ENCODE results near the gene HRH2.

The HRH2 gene

DNA sequence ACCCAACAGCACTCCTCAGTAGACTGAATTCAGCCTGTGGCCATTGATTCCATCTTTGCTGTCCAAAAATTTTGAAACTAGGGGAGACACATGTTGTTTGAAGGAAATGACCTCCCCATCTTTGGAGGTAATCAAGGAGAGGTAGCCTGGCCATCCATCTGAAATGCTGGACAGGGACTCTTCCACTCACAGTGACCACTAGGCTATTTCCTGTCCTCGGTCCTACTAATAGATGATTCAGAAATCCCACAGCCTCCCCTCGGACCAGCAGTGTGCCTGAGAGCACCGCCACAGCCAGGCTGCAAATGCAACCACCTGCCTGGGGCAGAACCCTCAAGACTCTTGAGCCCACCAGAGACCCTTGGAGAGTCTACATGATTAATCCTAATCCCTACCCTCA, 12.5 kb downstream of the HRH2 start:
- Histone ChIP-seq H3K79me2 (ENCODE audit: insufficient read depth, low read length) (no peaks in the 10 kb centered on the region), H3K4me2 (ENCODE audit: low read length) (no peak overlapping the region), H3K9me2 (ENCODE audit: low read depth, low read length) (no peaks in the 10 kb centered on the region), H3K36me3 (ENCODE audit: insufficient read depth, low read length) (no peaks in the 10 kb centered on the region), H3K9me3 (ENCODE audit: low read length) (no peaks in the 10 kb centered on the region), H3F3A (ENCODE audit: insufficient read depth, low read length) (no peaks in the 10 kb centered on the region), H3K9ac (ENCODE audit: low read length) (no peak overlapping the region), H3K4me1 (ENCODE audit: insufficient read depth, low read length, severe bottlenecking) (no peaks in the 10 kb centered on the region), H4K20me1 (ENCODE audit: insufficient read depth, low read length) (no peaks in the 10 kb centered on the region), H3K4me3 (ENCODE audit: low read depth, low read length, poor library complexity, severe bottlenecking) (no peak overlapping the region), H3K27ac (ENCODE audit: low read depth, low read length, poor library complexity, severe bottlenecking) (no peak overlapping the region), H2AFZ (ENCODE audit: low read length) (no peak overlapping the region), H3K27me3 (ENCODE audit: insufficient read depth, low read length) (no peaks in the 10 kb centered on the region)
- no peak for TF ChIP-seq EZH2 (IDR thresholded peaks at IDR 0.05; ENCODE audit: borderline replicate concordance, low read length)
- TF ChIP-seq, protein P1, sequence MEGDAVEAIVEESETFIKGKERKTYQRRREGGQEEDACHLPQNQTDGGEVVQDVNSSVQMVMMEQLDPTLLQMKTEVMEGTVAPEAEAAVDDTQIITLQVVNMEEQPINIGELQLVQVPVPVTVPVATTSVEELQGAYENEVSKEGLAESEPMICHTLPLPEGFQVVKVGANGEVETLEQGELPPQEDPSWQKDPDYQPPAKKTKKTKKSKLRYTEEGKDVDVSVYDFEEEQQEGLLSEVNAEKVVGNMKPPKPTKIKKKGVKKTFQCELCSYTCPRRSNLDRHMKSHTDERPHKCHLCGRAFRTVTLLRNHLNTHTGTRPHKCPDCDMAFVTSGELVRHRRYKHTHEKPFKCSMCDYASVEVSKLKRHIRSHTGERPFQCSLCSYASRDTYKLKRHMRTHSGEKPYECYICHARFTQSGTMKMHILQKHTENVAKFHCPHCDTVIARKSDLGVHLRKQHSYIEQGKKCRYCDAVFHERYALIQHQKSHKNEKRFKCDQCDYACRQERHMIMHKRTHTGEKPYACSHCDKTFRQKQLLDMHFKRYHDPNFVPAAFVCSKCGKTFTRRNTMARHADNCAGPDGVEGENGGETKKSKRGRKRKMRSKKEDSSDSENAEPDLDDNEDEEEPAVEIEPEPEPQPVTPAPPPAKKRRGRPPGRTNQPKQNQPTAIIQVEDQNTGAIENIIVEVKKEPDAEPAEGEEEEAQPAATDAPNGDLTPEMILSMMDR (IDR thresholded peaks at IDR 0.05; ENCODE audit: low read length), result no peak

GRCh38 chr5:175671013-175671412, 13.1 kb downstream of the HRH2 start:
- Histone ChIP-seq H3K79me2 (ENCODE audit: insufficient read depth, low read length) (no peaks in the 10 kb centered on the region), H4K20me1 (ENCODE audit: insufficient read depth, low read length) (no peaks in the 10 kb centered on the region), H3K27me3 (ENCODE audit: insufficient read depth, low read length) (no peaks in the 10 kb centered on the region), H3K36me3 (ENCODE audit: insufficient read depth, low read length) (no peaks in the 10 kb centered on the region), H3K4me1 (ENCODE audit: insufficient read depth, low read length, severe bottlenecking) (no peaks in the 10 kb centered on the region), H3K4me3 (ENCODE audit: low read depth, low read length, poor library complexity, severe bottlenecking) (no peak overlapping the region), H3K9ac (ENCODE audit: low read length) (no peak overlapping the region), H3K27ac (ENCODE audit: low read depth, low read length, poor library complexity, severe bottlenecking) (no peak overlapping the region), H3K9me2 (ENCODE audit: low read depth, low read length) (no peaks in the 10 kb centered on the region), H3K9me3 (ENCODE audit: low read length) (no peaks in the 10 kb centered on the region), H3K4me2 (ENCODE audit: low read length) (no peak overlapping the region), H2AFZ (ENCODE audit: low read length) (no peak overlapping the region), H3F3A (ENCODE audit: insufficient read depth, low read length) (no peaks in the 10 kb centered on the region)
- no peak for TF ChIP-seq EZH2 (IDR thresholded peaks at IDR 0.05; ENCODE audit: borderline replicate concordance, low read length)
- TF ChIP-seq, protein P1 (IDR thresholded peaks at IDR 0.05; ENCODE audit: low read length), result no peak

DNA sequence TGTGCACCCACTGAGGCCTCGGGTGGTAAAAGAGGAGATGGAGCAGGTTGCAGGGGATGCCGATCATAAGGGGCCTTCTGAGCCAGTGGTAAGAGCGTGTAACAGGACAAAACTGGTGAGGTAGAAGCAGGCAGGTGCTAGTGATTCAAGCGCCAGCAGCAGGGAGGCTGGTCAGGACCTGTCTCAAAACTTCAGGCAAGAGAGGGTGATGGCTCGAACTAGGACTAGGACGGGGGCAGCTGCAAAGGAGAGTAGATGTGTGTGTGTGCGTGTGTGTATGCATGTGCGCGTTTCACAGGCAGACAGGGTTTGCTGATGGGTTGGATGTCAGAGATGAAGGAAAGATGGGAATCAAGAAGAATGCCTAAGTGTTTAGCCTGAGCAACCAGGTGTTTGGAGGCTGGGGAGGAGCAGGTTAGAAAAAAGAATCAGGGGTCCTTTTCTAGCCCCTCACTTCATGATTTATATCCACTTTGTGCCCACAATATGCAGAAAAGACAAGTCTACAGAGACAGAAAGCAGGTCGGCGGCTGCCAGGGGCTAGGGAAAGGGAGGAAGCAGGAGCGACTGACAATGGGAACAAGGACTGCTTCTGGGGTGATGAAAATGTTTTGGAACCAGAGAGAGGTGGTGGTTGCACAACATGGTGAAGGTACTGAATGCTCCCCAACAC, 15.2 kb downstream of the HRH2 start:
- Histone ChIP-seq H4K20me1 (ENCODE audit: insufficient read depth, low read length) (no peaks in the 10 kb centered on the region), H3K27me3 (ENCODE audit: insufficient read depth, low read length) (no peaks in the 10 kb centered on the region), H3K9me2 (ENCODE audit: low read depth, low read length) (no peaks in the 10 kb centered on the region), H3K79me2 (ENCODE audit: insufficient read depth, low read length) (no peaks in the 10 kb centered on the region), H2AFZ (ENCODE audit: low read length) (no peak overlapping the region), H3K4me1 (ENCODE audit: insufficient read depth, low read length, severe bottlenecking) (no peaks in the 10 kb centered on the region), H3F3A (ENCODE audit: insufficient read depth, low read length) (no peaks in the 10 kb centered on the region), H3K4me3 (ENCODE audit: low read depth, low read length, poor library complexity, severe bottlenecking) (no peak overlapping the region), H3K36me3 (ENCODE audit: insufficient read depth, low read length) (no peaks in the 10 kb centered on the region), H3K4me2 (ENCODE audit: low read length) (no peak overlapping the region), H3K27ac (ENCODE audit: low read depth, low read length, poor library complexity, severe bottlenecking) (no peak overlapping the region), H3K9me3 (ENCODE audit: low read length) (no peaks in the 10 kb centered on the region), H3K9ac (ENCODE audit: low read length) (no peak overlapping the region)
- TF ChIP-seq, protein P1 (IDR thresholded peaks at IDR 0.05; ENCODE audit: low read length), result no peak
- no peak for TF ChIP-seq EZH2 (IDR thresholded peaks at IDR 0.05; ENCODE audit: borderline replicate concordance, low read length)

Data from OCI-LY1 (cell line).